Pulmonary artery endothelial cell (primary cell): ENCODE data around the gene NMRK1. TPM values are rescaled to one million over a fixed set of nuclear protein-coding genes. Genes with fewer than 3 reads are reported as not detected.

Experiments used
- DNase-seq: peaks from one replicate; pipeline ENCODE4 v3.0.0-alpha.2; 2011; ENCODE audit warnings: low read depth, low spot score
- total RNA-seq: library from RNA; depleted of rRNA; stranded (reverse); fragments of >200 nt; gene quantifications from 2 replicates; pipeline ENCODE4 v1.2.3, GENCODE V29; 2014

The NMRK1 gene
- total RNA-seq, 1 donor from 2014 or later, result 21.8 TPM

DNA sequence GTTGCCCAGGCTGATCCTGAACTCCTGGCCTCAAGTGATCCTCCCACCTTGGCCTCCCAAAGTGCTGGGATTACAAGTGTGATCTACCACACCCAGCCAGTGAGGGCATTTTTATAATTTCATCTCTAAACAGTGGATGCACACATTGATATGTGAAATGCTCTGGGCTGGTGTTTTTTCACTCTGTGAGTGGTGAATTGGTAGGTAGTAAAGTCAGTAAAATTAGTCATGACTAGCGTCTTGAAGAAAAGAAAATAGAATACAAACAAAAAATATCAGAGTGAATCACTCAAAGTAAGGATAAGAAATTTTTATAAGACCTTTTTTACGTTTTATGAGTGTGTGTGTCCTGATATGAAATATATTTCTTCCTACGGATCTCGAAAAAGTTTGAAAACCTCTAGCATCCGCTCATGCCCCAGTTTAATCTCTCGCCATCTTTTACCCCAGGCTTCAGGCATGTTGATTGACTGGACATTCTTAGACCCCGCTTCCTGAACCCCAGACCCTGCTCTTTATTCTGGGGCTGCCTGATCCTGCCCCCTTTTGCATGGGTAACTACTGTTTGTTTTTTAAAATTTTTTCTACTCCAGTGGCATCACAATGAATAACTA, 14.3 kb upstream of the NMRK1 start:
- no peak for DNase-seq

DNA sequence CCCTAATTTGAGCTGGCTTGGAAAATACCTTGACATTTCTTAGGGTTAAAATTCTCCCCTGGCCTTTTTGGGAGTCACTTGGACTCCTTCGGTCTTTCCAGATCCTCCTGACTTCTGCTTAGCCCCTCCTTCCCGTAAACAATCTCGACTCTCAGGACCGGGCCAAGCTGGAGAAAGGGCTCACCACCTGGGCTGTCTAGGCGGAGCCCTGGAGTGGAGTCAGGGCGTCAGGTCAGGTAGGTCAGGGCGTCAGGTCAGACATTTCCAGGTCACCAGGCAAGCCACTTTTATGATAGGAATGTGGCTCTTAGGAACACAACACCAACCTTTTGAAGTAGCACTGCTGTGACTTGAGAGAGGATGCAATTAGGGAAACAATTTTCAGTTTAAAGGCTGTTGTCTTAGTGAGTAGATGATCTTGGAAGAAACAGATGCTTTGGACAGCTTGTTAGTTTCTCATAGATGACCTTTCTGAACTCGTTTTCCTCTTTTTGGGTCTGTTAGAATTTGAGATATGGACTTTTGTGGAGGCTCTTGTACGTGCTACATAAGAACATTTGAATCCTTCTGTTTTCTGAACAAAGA, 13.1 kb upstream of the NMRK1 start:
- no peak for DNase-seq

DNA sequence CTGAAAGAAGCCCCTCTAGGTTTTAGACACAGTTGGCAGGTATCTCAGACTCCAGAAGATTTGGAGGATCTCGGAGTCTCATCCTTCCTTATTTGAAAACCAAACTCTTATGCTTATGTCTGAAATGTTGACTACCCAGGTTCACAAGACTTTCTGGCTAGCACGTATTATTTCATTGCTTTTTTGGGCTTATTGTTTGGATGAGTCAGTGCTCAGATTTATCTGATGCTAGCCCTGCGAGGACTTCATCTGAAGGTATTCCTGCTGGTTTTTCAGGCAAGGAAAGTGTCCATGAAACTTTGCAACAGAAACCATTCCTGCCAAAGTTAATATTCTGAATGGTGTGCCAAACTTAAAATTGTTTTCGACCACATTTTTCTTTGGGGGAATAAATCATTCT, 8.8 kb upstream of the NMRK1 start:
- no peak for DNase-seq

GRCh38 chr9:75092766-75093165, 4.8 kb upstream of the NMRK1 start:
- DNase-seq, result no peak

GRCh38 chr9:75090579-75090978, 2.6 kb upstream of the NMRK1 start:
- DNase-seq, result no peak

- no peak for DNase-seq
Measured at GRCh38 chr9:75089373-75089766, 1.4 kb upstream of the NMRK1 start.

DNA sequence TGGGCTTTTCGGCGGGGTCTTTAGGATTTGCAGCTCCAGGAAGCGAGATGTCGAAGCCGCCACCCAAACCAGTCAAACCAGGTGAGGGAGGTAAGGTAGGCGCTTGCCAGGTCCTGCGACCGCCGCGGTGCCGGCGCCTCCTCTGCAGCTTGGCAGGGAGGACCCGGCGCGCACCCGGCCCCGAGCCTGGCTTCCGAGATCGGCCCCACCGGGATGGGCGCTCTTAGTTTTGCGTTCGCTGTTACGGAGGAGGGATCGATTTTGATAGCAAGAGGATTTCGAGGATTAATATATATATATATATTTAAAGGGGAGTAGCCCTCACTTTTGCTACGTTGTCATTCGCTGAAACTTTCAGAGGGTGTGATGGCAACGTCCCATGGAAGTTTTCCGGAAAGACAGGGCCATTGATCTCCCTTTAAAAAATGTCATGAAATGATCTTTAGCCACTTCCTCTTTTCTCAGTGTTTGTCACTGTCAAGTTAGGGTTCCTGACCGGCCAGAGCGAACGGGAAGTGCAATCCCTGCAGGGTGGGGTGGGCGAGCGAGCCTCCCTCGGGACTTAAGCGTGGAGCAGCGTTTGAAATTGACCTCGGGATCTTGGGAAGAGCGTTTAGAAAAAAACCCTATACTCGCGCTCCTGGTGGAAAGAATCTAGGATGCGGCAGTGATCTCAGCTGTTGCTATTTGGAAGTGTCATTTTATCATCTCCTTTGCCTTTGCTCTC, 854 bp upstream of the NMRK1 start:
- DNase-seq, result no peak

- no peak for DNase-seq
Measured at GRCh38 chr9:75087289-75087823, 599 bp downstream of the NMRK1 start.

DNA sequence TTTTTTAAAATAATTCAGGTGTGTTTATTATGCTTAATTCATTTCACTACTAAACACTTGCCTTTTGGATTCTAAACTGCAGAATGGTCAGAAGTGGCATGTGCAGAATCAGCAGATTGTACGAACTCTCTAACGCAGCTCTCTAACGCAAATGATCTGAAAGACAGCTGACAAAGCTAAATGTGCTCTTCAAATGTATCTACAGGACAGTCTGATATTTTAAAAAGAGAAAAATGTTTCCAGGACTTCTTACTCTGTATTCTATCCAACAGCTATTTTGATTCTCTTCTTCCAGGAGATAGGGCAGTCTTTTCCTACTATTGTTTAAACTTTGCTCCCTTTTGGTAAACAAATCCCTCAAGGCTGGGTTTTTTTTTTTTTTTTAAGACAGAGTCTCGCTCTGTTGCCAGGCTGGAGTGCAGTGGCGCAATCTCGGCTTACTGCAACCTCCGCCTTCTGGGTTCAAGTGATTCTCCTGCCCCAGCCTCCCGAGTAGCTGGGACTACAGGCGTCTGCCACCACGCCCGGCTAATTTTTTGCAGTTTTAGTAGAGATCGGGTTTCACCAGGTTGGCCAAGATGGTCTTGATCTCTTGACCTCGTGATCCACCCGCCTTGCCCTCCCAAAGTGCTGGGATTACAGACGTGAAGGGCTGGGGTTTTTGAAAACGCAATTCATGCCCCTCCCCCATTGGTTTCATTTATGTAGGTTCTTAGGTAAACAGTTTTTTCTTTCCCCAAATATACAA, 1.2 kb downstream of the NMRK1 start:
- no peak for DNase-seq

- no peak for DNase-seq
Measured at GRCh38 chr9:75085640-75086039, 2.3 kb downstream of the NMRK1 start.

- DNase-seq, result no peak
Measured at GRCh38 chr9:75084081-75084672, 3.8 kb downstream of the NMRK1 start.

GRCh38 chr9:75083188-75083970, 4.6 kb downstream of the NMRK1 start:
- no peak for DNase-seq

- no peak for DNase-seq
Measured at GRCh38 chr9:75081632-75082031, 6.3 kb downstream of the NMRK1 start.

- no peak for DNase-seq
Measured at GRCh38 chr9:75072895-75073294, 15.1 kb downstream of the NMRK1 start.

DNA sequence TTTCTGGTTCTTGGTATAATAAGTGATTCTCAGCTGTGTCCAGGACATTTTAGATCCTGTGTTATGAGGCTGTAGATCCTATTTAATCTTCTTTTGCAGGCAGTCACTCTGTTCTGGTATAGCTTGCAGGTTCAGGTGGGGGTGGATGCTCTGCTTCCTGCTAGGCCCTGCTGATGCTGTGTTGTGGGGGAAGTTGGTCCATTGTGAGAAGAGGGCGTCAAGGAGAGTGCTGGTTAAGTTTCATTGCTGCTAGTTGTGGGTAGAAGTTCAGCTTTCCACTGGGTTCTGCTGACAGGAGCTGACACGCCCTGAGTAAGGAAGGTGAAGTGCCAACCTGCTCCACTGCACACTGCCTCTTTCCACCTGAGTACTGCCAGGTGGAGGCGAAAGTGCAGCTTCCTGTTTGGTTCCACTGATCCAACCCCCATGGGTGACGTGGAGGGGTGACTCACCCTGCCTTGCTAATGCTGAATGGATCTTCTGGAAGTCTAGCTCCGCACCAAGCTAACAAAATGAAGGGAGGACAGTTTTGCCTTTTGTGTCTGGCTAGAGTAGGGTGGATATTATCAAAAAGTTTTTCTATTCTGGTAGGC, 16.3 kb downstream of the NMRK1 start:
- DNase-seq, result no peak

DNA sequence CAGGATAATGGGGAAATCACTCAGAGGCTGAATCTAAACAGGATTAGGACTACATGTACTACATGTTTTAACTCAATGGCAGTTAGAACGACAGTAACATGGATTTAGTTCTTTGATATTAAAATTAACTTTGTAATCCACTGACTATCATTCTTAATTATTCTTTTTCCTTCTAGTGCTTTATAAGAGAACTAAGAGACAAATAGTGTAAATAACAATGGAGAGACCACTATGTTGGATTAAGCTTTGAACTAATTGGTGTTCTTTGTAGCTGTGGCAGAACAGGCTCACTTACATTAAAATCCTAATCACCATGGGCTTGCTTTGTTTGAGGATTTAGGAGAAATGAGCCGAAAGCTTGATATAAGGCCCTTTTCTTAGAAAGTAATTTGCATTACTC, 18.8 kb downstream of the NMRK1 start:
- DNase-seq, result no peak

DNA sequence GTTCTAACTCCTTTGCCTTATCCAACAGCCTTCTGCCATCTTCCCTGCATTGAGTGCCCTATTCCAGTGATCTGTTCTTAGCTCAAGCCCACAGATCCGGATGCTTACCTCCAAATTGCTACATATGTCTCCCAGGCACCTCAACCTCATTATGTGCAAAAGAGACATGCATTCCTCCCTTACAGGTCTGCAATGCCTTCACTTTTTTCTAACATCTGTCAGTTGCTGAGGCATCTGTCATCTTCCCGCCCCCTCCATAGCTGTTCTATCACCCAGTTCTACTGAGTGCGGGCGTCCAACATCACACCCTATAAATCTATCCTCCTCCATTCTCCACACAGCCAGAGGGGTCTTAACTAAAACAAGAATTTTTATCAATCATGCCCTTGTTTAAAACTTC, 20.1 kb downstream of the NMRK1 start:
- DNase-seq, result no peak

DNA sequence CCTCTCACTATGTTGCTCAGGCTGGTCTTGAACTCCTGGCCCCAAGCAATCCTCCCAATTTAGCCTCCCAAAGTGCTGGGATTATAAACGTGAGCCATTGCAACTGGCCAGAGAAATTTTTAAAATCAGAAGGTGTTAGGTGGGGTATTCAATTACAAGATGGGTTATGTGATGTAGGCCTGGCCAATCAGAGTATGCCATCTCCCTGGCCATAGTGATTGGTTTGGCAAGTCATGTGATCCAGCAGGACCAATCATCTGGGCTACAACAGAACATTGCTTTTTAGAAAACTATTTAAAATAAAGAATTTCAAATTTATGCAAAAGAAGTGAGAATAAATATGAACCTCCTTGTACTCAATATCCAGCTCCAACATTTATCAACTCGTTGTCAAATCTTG, 22.4 kb downstream of the NMRK1 start:
- DNase-seq, result no peak

- DNase-seq, result no peak
Measured at GRCh38 chr9:75064307-75065025, 23.5 kb downstream of the NMRK1 start.
